IPS-15b (cell line): ENCODE results near the gene MLLT10.

Experiments
- H3K27me3 ChIP-seq: one replicate; pipeline ENCODE4 v1.6.1; 2013; ENCODE audit warnings: low read length; ENCODE audit not compliant: control insufficient read depth, insufficient read depth
- H3K36me3 ChIP-seq: one replicate; pipeline ENCODE4 v1.6.1; 2013; ENCODE audit warnings: low read length; ENCODE audit not compliant: control insufficient read depth, insufficient read depth
- H3K4me1 ChIP-seq: one replicate; pipeline ENCODE4 v1.6.1; 2013; ENCODE audit warnings: mild to moderate bottlenecking, low read length; ENCODE audit not compliant: control insufficient read depth, insufficient read depth
- H3K4me3 ChIP-seq: one replicate; pipeline ENCODE4 v1.5.1; 2013; ENCODE audit warnings: low read depth, low read length
- H3K9ac ChIP-seq: one replicate; pipeline ENCODE4 v1.6.1; 2013; ENCODE audit warnings: low read depth, mild to moderate bottlenecking, low read length
- H3K9me3 ChIP-seq: one replicate; pipeline ENCODE4 v1.6.1; 2013; ENCODE audit warnings: mild to moderate bottlenecking, low read length; ENCODE audit not compliant: control insufficient read depth, insufficient read depth

The MLLT10 gene

DNA sequence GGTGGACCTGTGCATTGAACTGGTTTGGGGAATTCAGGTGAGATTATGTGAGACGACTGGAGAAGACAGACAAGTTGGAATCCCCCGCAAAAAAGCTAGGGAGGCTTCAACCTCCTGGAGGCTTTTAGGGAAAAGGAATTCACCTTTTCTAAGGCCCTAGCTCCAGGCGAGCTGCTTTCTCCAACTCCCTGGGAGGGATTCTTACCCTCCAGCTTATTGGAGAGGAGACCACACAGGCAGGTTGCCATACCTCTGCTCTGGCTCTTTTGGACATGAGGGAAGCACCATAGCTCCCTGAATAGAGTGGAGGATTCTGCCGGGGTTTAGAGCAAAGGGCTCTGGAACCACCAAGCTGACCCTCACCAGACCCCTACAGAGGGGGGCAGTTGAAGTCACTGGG, 213.8 kb downstream of the MLLT10 start:
- Histone ChIP-seq H3K36me3 (peaks cover 11% of the 10 kb centered on the region), H3K9ac (no peak overlapping the region), H3K4me3 (no peak overlapping the region), H3K4me1 (peaks cover 26% of the 10 kb centered on the region), H3K27me3 (no peaks in the 10 kb centered on the region), H3K9me3 (no peaks in the 10 kb centered on the region)

DNA sequence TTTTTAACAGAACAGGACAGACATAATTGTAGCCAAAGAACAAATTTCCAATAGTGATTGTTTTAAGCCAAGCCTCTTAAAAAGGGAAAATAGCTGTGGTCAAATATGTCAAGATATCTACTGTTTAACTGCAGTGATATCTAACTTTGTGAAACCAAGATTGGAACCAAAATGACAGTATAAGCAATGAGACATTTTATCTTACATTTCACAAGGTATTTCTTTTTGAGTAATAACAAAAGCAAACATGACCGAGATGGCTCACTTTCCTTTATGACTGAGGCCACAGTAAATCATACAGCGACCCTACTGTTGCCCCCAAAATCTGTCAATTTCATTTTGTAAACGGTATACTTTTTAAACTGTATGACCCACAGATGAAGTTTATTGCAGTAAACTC, 215.8 kb downstream of the MLLT10 start:
- H3K4me1 ChIP-seq, result peaks cover 26% of the 10 kb centered on the region
- no peaks in the 10 kb centered on the region for H3K27me3 ChIP-seq
- H3K4me3 ChIP-seq, result no peak overlapping the region
- no peak overlapping the region for H3K9ac ChIP-seq
- H3K36me3 ChIP-seq, result peaks cover 3% of the 10 kb centered on the region
- no peaks in the 10 kb centered on the region for H3K9me3 ChIP-seq

DNA sequence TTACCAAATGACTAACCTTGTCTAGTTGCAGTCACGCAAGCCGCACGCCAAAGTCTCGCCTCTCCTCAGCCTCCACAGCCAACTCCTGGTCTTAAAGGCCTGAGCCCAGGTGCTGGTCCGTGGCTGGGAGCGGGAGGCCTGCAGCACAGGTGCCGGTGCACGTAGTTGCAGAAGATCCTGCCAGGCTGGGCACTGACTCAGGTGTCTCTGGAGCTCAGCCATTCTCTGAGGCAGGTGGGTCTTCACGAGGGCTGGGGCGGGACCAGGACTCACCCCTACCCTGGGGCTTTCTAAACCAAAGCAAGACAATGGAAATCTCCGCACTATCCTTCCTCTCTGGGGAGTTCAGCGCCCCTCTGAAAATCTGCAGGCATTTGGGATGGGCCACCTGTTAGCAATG, 216.4 kb downstream of the MLLT10 start:
- Histone ChIP-seq H3K9me3 (no peaks in the 10 kb centered on the region), H3K4me3 (no peak overlapping the region), H3K27me3 (no peaks in the 10 kb centered on the region), H3K4me1 (peaks cover 26% of the 10 kb centered on the region), H3K36me3 (peaks cover 3% of the 10 kb centered on the region), H3K9ac (peak overlapping the region; percentile 0)

DNA sequence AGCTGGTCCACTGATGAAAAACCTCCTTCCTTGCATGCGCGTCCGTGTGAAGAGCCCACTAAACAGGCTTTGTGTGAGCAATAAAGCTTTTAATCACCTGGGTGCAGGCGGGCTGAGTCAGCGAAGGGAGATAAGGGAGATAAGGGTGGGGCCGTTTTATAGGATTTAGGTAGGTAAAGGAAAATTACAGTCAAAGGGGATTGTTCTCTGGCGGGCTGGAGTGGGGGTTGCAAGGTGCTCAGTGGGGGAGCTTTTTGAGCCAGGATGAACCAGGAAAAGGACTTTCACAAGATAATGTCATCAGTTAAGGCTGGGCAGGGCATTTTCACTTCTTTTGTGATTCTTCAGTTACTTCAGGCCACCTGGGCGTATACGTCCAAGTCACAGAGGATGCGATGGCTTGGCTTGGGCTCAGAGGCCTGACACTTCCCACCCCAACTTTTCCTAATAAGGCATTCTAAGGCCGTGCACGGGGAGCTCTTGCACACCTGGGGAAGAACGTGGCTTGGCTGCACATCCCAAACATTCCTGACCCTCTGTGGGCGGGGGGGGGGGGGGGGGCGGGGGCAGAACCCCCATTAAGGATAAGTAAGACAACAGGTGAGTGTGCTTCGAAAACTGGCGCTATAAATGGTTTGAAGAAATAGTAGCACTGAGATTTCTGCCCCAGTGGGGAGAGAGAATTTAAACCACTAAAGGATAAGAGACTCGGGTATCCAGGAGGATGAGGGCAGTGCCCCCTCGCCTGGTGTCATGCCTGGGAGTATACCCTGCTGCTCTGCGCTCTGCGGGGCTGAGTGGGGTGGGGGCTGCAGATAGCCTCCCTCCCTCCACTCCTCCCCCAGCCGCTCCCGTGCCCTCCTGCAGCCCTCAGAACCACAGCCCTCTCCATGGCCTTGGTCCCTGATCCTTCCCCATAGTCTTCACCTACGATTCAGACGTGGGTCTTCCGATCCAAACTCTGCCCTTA, 217.6 kb downstream of the MLLT10 start:
- no peak overlapping the region for H3K4me3 ChIP-seq
- no peaks in the 10 kb centered on the region for H3K9me3 ChIP-seq
- peaks cover 33% of the 10 kb centered on the region for H3K4me1 ChIP-seq
- no peaks in the 10 kb centered on the region for H3K27me3 ChIP-seq
- peak overlapping the region; percentile 56 for H3K9ac ChIP-seq
- H3K36me3 ChIP-seq, result peaks cover 3% of the 10 kb centered on the region

DNA sequence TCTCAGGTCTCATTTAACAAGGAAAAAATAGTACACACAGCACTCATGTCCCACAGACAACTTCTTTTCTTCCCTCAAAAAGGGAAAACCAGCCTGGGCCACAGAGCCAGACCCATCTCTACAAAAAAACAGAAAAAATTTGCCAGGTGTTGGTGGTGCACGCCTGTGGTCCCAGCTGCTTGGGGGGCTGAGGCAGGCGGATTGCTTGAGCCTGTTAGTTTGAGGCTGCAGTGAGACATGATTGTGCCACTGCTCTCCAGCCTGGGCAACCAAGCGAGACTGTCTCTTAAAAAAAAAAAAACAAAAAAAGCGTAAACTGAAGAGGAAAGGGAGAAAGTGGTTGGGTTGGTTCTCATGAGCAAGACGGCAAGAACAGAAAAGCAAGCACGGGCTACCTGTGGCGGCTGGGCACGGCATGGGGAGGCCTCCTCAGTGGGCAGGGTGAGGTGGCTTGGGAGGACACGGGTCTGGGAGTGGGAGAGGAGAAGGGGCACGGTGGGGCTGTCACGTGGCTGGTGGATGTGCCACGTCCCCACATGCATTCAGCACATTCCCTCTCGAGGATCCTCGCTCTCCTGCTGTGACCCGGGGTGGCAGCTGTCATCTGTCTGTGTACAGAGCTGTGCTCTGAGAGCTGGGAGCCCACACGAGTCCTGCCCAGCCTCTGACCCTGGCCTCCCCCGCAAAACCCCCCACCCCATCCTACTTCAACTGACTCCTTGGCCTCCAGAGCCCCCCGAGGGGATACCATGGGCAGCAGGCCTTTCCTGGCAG, 219.7 kb downstream of the MLLT10 start:
- Histone ChIP-seq H3K9ac (no peak overlapping the region), H3K27me3 (no peaks in the 10 kb centered on the region), H3K4me1 (peaks cover 47% of the 10 kb centered on the region), H3K9me3 (no peaks in the 10 kb centered on the region), H3K36me3 (peaks cover 3% of the 10 kb centered on the region), H3K4me3 (no peak overlapping the region)

DNA sequence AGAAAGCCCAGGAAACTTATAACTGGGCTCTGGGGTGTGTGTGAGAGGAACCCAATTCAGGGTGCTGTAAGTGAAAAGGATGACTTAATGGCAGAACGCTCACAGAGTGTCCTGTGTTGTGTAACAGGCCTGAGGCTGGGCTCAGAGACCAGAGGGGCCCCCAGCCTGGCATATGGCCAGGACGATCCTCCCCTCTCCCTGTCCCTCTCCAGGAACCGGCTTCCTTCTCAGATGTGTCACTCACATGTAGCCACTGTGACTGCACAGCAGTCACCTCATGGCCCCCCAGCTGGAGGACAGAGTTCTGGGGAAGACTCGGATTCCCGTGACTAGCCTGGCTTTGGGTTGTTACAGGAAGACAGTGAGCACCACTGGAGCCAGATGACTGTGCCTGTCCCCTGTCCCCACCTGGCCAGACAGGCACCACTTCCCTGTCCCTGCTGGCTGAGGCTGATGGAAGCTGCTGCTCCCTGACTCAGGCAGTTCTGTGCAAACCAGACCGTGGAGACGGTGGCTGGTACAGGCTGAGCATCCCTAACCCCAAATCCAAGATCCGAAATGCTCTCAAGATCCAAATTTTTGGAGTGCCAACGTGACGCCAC, 220.5 kb downstream of the MLLT10 start:
- Histone ChIP-seq H3K36me3 (peaks cover 3% of the 10 kb centered on the region), H3K27me3 (no peaks in the 10 kb centered on the region), H3K9ac (no peak overlapping the region), H3K4me3 (no peak overlapping the region), H3K4me1 (peaks cover 48% of the 10 kb centered on the region), H3K9me3 (no peaks in the 10 kb centered on the region)

DNA sequence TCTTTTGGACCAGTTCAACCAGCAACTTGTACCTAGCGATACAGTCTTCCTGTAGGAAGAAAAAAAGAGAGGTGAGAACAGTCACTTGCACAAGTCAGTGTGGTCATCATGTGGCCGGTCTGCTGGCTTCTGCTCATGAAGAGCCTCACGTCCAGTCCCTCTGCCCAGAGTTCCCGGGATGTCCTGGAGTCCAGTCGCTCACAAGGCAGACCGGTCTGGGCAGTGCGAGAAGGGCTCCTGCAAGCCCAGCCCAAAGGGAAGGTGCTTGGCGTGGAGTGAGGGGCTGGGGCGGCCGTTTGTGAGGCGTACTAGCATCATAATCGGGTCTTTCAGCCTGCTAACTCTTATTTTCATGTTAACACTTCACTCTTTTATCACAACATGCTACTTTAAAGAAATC, 222.7 kb downstream of the MLLT10 start:
- no peaks in the 10 kb centered on the region for H3K27me3 ChIP-seq
- no peak overlapping the region for H3K9ac ChIP-seq
- H3K4me1 ChIP-seq, result peaks cover 35% of the 10 kb centered on the region
- H3K36me3 ChIP-seq, result peaks cover 3% of the 10 kb centered on the region
- no peaks in the 10 kb centered on the region for H3K9me3 ChIP-seq
- no peak overlapping the region for H3K4me3 ChIP-seq

DNA sequence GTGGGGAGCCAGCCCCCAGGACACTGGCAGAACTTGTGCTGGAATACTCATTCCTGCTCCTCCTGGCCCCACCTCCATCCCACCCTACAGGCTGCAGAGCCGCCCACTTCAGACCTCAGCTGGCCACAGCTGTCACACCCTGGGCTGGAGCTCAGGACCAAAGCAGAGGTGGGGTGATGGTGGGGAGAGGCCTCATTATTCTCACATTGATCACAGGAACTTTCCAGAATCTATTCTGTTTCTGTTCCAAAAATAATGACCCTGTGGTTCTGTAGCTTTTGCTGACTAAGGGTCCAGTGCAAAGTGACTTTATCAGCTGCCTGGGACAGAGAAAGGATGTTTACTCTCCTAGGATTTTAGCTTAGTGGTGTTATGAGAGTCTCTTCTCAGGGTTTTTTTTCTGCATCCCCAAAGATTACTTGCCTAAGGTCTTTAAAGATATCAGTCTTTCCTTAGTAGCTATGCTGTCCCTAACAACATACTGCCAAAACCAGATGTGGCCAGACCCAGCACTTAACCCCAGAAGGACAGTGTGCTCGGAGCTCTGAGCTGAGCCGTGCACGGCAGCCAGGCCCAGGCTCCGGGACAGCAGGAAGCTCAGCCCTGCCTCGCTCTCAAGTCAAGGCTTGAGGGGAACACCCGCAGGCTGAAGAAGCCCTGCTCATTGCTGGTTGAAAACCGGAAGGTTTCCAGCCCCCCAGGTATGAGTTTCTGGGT, 223.3 kb downstream of the MLLT10 start:
- no peaks in the 10 kb centered on the region for H3K27me3 ChIP-seq
- H3K36me3 ChIP-seq, result peaks cover 3% of the 10 kb centered on the region
- no peaks in the 10 kb centered on the region for H3K9me3 ChIP-seq
- H3K4me3 ChIP-seq, result no peak overlapping the region
- H3K4me1 ChIP-seq, result peaks cover 29% of the 10 kb centered on the region
- no peak overlapping the region for H3K9ac ChIP-seq

DNA sequence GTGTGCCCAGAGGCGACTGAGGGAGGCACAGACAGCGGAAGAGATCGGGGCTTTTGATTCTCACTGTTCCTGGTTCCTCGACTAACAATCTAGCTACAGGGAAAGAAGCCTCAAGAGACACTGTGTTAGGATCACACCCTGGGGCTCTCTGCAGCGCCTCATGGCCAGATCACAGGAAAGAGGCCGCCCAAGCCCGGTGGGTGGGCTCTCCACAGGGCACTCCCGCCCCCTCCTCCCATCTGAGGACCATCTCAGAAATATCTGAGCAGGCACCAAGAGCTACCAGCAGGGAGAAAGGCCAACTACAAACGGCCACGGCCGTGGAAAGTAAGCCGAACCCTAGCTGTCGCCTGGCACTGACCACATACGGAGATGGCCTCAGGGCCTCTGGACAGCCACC, 224.2 kb downstream of the MLLT10 start:
- Histone ChIP-seq H3K27me3 (no peaks in the 10 kb centered on the region), H3K4me3 (no peak overlapping the region), H3K9me3 (no peaks in the 10 kb centered on the region), H3K36me3 (peaks cover 3% of the 10 kb centered on the region), H3K4me1 (peaks cover 25% of the 10 kb centered on the region), H3K9ac (no peak overlapping the region)

DNA sequence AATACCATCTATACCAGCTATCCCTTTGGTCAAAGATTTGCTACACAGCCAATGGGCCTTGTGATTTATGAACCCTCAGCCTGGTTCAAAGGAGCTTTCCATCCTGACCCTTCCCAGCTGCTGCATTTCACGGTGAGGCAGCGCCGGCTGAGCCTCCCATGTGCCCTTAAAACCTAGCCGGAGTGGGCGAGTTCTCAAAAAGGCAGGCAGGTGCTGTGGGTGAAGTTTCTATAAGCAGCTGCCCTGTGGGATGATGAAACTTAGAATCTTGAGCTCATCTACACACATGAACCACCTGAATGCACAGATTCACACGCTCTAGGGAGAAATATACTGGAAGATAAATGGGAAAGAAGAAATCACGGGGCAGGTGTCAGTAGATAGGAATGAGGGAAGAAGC, 224.7 kb downstream of the MLLT10 start:
- Histone ChIP-seq H3K9ac (no peak overlapping the region), H3K9me3 (no peaks in the 10 kb centered on the region), H3K4me3 (no peak overlapping the region), H3K4me1 (peaks cover 25% of the 10 kb centered on the region), H3K36me3 (peaks cover 3% of the 10 kb centered on the region), H3K27me3 (no peaks in the 10 kb centered on the region)

DNA sequence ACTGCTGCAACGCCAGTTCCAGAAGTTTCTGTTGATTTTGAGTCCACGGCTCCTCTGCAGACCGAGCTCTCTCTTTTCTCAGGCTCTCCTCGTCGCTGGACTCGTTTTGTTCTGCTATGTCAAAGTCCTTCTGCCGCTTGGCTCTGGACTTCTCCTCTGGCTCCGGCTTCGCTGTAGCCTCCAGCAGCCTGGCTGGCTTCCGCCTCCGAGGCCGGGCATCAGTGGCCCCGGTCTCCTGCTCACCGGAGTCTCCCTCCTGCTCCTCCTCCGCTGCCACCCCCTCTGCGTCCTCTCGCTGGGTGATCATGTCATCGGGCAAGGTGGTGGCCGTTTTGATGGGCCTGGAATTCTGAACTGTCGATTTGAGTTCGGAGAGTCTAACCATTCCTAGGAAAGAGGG, 225.2 kb downstream of the MLLT10 start:
- no peaks in the 10 kb centered on the region for H3K27me3 ChIP-seq
- H3K9ac ChIP-seq, result no peak overlapping the region
- no peaks in the 10 kb centered on the region for H3K9me3 ChIP-seq
- no peak overlapping the region for H3K4me3 ChIP-seq
- peaks cover 25% of the 10 kb centered on the region for H3K4me1 ChIP-seq
- peaks cover 3% of the 10 kb centered on the region for H3K36me3 ChIP-seq
